HG02852 (cell line): ENCODE measurements around the gene OR5K3.

Source experiments
- ATAC-seq: cut with Tn5 transposase; IDR thresholded peaks from one replicate; pipeline ENCODE4 v1.9.1; 2021; ENCODE audit warnings: mild to moderate bottlenecking, moderate library complexity; ENCODE audit not compliant: unreplicated experiment

OR5K3 gene

DNA sequence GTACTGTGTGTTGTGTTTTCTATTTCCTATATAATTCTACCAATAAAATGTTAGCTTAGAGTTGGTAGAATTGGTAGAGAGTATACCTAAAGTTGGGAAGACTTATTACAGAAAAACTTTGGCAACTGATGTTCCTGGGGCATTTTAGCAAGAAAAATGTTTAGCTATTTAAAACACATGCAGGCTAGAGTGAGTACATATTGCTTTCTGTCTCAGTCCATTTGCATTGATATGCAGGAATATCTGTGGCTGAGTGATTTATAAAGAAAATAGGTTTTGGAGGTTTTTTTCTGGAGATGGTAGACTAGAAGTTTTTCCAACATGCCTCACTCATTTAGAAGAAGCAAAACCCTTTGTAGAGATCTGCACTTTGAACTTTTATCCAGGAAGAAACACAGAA is 42.1 kb downstream of the OR5K3 start:
- ATAC-seq: no peak

DNA sequence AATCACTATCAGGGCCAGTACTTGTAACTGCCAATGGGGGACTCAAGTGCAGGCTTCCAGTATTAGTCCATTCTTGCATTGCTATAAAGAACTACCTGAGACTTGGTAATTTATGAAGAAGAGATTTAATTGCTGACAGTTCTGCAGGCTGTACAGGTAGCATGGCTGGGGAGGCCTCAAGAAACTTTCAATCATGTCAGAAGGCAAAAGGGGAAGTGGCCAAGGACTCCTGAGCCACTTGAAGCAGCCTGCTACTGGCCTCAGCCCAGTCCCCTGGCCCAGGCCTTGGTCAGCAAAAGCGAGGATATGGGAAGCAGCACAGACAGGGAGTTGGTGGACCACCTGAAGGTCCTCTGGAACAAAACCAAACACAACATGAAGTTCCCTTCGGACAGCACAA is 43.3 kb downstream of the OR5K3 start:
- ATAC-seq: no peak

DNA sequence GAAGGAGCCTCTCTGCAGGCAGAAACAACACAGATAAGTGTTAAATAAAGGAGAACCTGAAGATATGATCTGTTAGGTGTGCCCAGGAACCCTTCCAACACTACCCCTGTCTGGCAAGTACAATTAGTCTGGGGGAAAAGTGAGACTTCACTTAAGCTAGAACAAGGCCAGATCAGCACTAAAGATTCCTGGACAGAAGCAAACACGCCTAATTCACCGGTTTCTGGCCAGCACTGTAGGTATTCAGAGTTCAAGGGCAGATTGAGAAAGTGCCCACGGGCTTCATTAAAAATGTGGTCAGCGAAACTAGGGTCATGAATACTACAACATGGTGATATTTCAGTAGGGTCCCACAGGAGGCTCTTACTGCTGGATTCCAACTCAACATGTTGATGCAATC is 43.9 kb downstream of the OR5K3 start:
- ATAC-seq: no peak

DNA sequence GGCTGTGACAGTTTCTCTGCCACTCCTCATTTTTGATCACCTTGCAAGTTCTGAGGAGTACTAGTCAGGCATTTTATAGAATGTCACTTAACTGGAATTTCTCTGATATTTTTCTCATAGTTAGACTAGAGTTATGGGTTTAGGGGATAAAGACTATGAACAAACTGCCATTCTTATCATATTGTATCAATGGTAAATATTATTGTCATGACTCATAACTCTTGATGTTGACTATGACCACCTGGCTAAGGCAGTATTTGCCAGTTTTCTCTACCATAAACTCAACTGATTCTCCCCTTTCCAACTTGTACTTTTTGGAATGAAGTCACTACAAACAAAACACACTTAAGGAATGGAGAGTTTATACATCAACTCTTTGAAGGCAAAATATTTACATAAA is 49.8 kb downstream of the OR5K3 start:
- no peak for ATAC-seq
